Activated naive CD4-positive, alpha-beta T cell treated with anti-CD3 and anti-CD28 coated beads, Interleukin-2, amount 10 ng/mL, durations not matched to agents 7 days and 5 days (primary cell): ENCODE data around the gene HES6.

ENCODE experiments used
- CTCF ChIA-PET: fragments of 350-600 bp; sonication (Branson Sonifier 250); formaldehyde crosslinking; loops from one replicate; lab custom pipeline; 2021; ENCODE audit warnings: antibody characterized with exemption; lab: Charles Lee
- DNase-seq: peaks from one replicate; pipeline ENCODE4 v3.0.0-alpha.2; 2020
- H3K27ac Mint-ChIP-seq: one replicate; pipeline ENCODE4 v1.8.0; 2021; ENCODE audit warnings: mild to moderate bottlenecking, moderate library complexity, mixed read lengths
- H3K27me3 Mint-ChIP-seq: one replicate; pipeline ENCODE4 v1.8.0; 2021; ENCODE audit warnings: mild to moderate bottlenecking, mixed read lengths
- H3K36me3 Mint-ChIP-seq: one replicate; pipeline ENCODE4 v1.8.0; 2021; ENCODE audit warnings: mixed read lengths
- H3K4me1 Mint-ChIP-seq: one replicate; pipeline ENCODE4 v1.8.0; 2021; ENCODE audit warnings: mixed read lengths
- H3K4me3 Mint-ChIP-seq: one replicate; pipeline ENCODE4 v1.8.0; 2021; ENCODE audit warnings: mild to moderate bottlenecking, moderate library complexity, mixed read lengths
- H3K9me3 Mint-ChIP-seq: one replicate; pipeline ENCODE4 v1.8.0; 2021; ENCODE audit warnings: mixed read lengths

The HES6 gene

GRCh38 chr2:238225911-238226697, 13.7 kb downstream of the HES6 start:
- no peak for DNase-seq
- CTCF ChIA-PET, result interaction anchor here (1.0 kb wide), 1 partner anchor 37 kb away, joined by 4 read pairs; no protein-coding TSS in a partner anchor
- H3K9me3 Mint-ChIP-seq, result no peaks in the 10 kb centered on the region
- no peak overlapping the region for H3K4me3 Mint-ChIP-seq
- peak overlapping the region; percentile 37 for H3K27ac Mint-ChIP-seq
- peaks cover 33% of the 10 kb centered on the region for H3K27me3 Mint-ChIP-seq
- H3K36me3 Mint-ChIP-seq, result no peaks in the 10 kb centered on the region
- H3K4me1 Mint-ChIP-seq, result peaks cover 5% of the 10 kb centered on the region

GRCh38 chr2:238225121-238225520, 14.7 kb downstream of the HES6 start:
- Mint-ChIP-seq H3K27me3 (peaks cover 32% of the 10 kb centered on the region), H3K4me3 (no peak overlapping the region), H3K9me3 (no peaks in the 10 kb centered on the region), H3K4me1 (no peaks in the 10 kb centered on the region), H3K36me3 (no peaks in the 10 kb centered on the region), H3K27ac (no peak overlapping the region)
- no peak for DNase-seq
- CTCF ChIA-PET, result interaction anchor here (1.0 kb wide), 1 partner anchor 38 kb away, joined by 4 read pairs; no protein-coding TSS in a partner anchor

GRCh38 chr2:238224356-238225035, 15.3 kb downstream of the HES6 start:
- Mint-ChIP-seq H3K27me3 (peaks cover 26% of the 10 kb centered on the region), H3K27ac (no peak overlapping the region), H3K9me3 (no peaks in the 10 kb centered on the region), H3K4me1 (no peaks in the 10 kb centered on the region), H3K4me3 (no peak overlapping the region), H3K36me3 (no peaks in the 10 kb centered on the region)
- DNase-seq, result no peak
- CTCF ChIA-PET, result no interaction called here

GRCh38 chr2:238220892-238221521, 18.8 kb downstream of the HES6 start:
- no peak for DNase-seq
- Mint-ChIP-seq H3K27me3 (peaks cover 27% of the 10 kb centered on the region), H3K9me3 (no peaks in the 10 kb centered on the region), H3K27ac (no peak overlapping the region), H3K4me3 (no peak overlapping the region), H3K4me1 (no peaks in the 10 kb centered on the region), H3K36me3 (no peaks in the 10 kb centered on the region)
- CTCF ChIA-PET, result interaction anchor here (0.6 kb wide), 1 partner anchor 58 kb away, joined by 3 read pairs; no protein-coding TSS in a partner anchor

GRCh38 chr2:238220274-238220891, 19.5 kb downstream of the HES6 start:
- Mint-ChIP-seq H3K27me3 (peaks cover 33% of the 10 kb centered on the region), H3K4me1 (no peaks in the 10 kb centered on the region), H3K27ac (no peak overlapping the region), H3K4me3 (no peak overlapping the region), H3K9me3 (no peaks in the 10 kb centered on the region), H3K36me3 (no peaks in the 10 kb centered on the region)
- no peak for DNase-seq
- CTCF ChIA-PET, result no interaction called here

GRCh38 chr2:238216651-238217184, 23.1 kb downstream of the HES6 start:
- peaks cover 62% of the 10 kb centered on the region for H3K27me3 Mint-ChIP-seq
- CTCF ChIA-PET, result no interaction called here
- H3K36me3 Mint-ChIP-seq, result no peaks in the 10 kb centered on the region
- H3K27ac Mint-ChIP-seq, result no peak overlapping the region
- H3K9me3 Mint-ChIP-seq, result no peaks in the 10 kb centered on the region
- DNase-seq, result no peak
- no peaks in the 10 kb centered on the region for H3K4me1 Mint-ChIP-seq
- H3K4me3 Mint-ChIP-seq, result no peak overlapping the region

GRCh38 chr2:238207006-238207405, 32.8 kb downstream of the HES6 start:
- H3K36me3 Mint-ChIP-seq, result peaks cover 4% of the 10 kb centered on the region
- DNase-seq, result no peak
- CTCF ChIA-PET, result no interaction called here
- H3K27me3 Mint-ChIP-seq, result peaks cover 6% of the 10 kb centered on the region
- H3K4me1 Mint-ChIP-seq, result peaks cover 14% of the 10 kb centered on the region
- no peak overlapping the region for H3K27ac Mint-ChIP-seq
- no peaks in the 10 kb centered on the region for H3K9me3 Mint-ChIP-seq
- no peak overlapping the region for H3K4me3 Mint-ChIP-seq

- CTCF ChIA-PET, result no interaction called here
- peak overlapping the region; percentile 86 for H3K27ac Mint-ChIP-seq
- H3K9me3 Mint-ChIP-seq, result no peaks in the 10 kb centered on the region
Measured at GRCh38 chr2:238203973-238204683, 35.7 kb downstream of the HES6 start.

GRCh38 chr2:238203094-238203972, 36.5 kb downstream of the HES6 start, which contains the start of gene ILKAP:
Gene ILKAP (minus strand): TSS chr2:238203695. CDS start chr2:238203553, 142 bp downstream.
- peak within 1 kb of the TSS; percentile 88 for H3K27ac Mint-ChIP-seq
- no peaks in the 10 kb centered on the region for H3K9me3 Mint-ChIP-seq
- H3K4me3 Mint-ChIP-seq, result peak within 1 kb of the TSS; percentile 83
- peak; percentile 90 for DNase-seq
- H3K4me1 Mint-ChIP-seq, result peaks cover 45% of the 10 kb centered on the region
- CTCF ChIA-PET, result interaction anchor here (1.9 kb wide), 1 partner anchor 15 kb away, joined by 3 read pairs; no protein-coding TSS in a partner anchor
- peaks cover 12% of the 10 kb centered on the region for H3K36me3 Mint-ChIP-seq
- H3K27me3 Mint-ChIP-seq, result no peaks in the 10 kb centered on the region

More at GRCh38 chr2:238203973-238204683, 35.7 kb downstream of the HES6 start:
- H3K27me3 Mint-ChIP-seq, result no peaks in the 10 kb centered on the region
- H3K4me1 Mint-ChIP-seq, result peaks cover 41% of the 10 kb centered on the region
- H3K36me3 Mint-ChIP-seq, result peaks cover 12% of the 10 kb centered on the region
- no peak for DNase-seq
- peak overlapping the region; percentile 75 for H3K4me3 Mint-ChIP-seq

GRCh38 chr2:238202326-238203093, 37.3 kb downstream of the HES6 start:
- H3K4me3 Mint-ChIP-seq, result peak overlapping the region; percentile 83
- CTCF ChIA-PET, result interaction anchor here (0.9 to 1.9 kb wide), 2 partner anchors 14 to 53 kb away, joined by 3 read pairs; no protein-coding TSS in a partner anchor
- H3K4me1 Mint-ChIP-seq, result peaks cover 48% of the 10 kb centered on the region
- H3K27me3 Mint-ChIP-seq, result no peaks in the 10 kb centered on the region
- H3K36me3 Mint-ChIP-seq, result peaks cover 12% of the 10 kb centered on the region
- peak; percentile 41 for DNase-seq
- peak overlapping the region; percentile 88 for H3K27ac Mint-ChIP-seq
- H3K9me3 Mint-ChIP-seq, result no peaks in the 10 kb centered on the region

GRCh38 chr2:238190445-238190844, 49.4 kb downstream of the HES6 start:
- H3K9me3 Mint-ChIP-seq, result no peaks in the 10 kb centered on the region
- peaks cover 58% of the 10 kb centered on the region for H3K36me3 Mint-ChIP-seq
- CTCF ChIA-PET, result no interaction called here

More at GRCh38 chr2:238190445-238190844, 49.4 kb downstream of the HES6 start:
- Mint-ChIP-seq H3K4me3 (no peak overlapping the region), H3K4me1 (no peaks in the 10 kb centered on the region), H3K27ac (no peak overlapping the region), H3K27me3 (no peaks in the 10 kb centered on the region)
- DNase-seq, result no peak
